HG02623 (cell line): ENCODE results near the gene ARHGAP10.
"Not testable (repeated sequence)": the region's sequence is repeated elsewhere in the genome, so short reads cannot be mapped to it uniquely, and the experiment has no call there.

Source experiments
- ATAC-seq: cut with Tn5 transposase; IDR thresholded peaks from one replicate; pipeline ENCODE4 v1.9.1; 2021; ENCODE audit warnings: moderate library complexity; ENCODE audit not compliant: unreplicated experiment

Gene ARHGAP10

GRCh38 chr4:147885216-147885615 lies 153.3 kb downstream of the ARHGAP10 start:
- not testable (repeated sequence) for ATAC-seq

- ATAC-seq, result no peak
Measured at GRCh38 chr4:147891476-147892115, 159.7 kb downstream of the ARHGAP10 start.

- ATAC-seq, result no peak
Measured at GRCh38 chr4:147899512-147899911, 167.6 kb downstream of the ARHGAP10 start.

- no peak for ATAC-seq
Measured at GRCh38 chr4:147901388-147901787, 169.5 kb downstream of the ARHGAP10 start.

GRCh38 chr4:147901916-147902315 lies 170.0 kb downstream of the ARHGAP10 start:
- no peak for ATAC-seq

GRCh38 chr4:147909225-147909624 lies 177.3 kb downstream of the ARHGAP10 start:
- ATAC-seq, result no peak

- no peak for ATAC-seq
Measured at GRCh38 chr4:147910315-147910714, 178.4 kb downstream of the ARHGAP10 start.

GRCh38 chr4:147912106-147912505 lies 180.2 kb downstream of the ARHGAP10 start:
- not testable (repeated sequence) for ATAC-seq

GRCh38 chr4:147913137-147913536 lies 181.2 kb downstream of the ARHGAP10 start:
- peak; percentile 53 for ATAC-seq

GRCh38 chr4:147916351-147916750 lies 184.5 kb downstream of the ARHGAP10 start:
- no peak for ATAC-seq

- ATAC-seq, result no peak
Measured at GRCh38 chr4:147923381-147923780, 191.5 kb downstream of the ARHGAP10 start.

- ATAC-seq, result no peak
Measured at GRCh38 chr4:147923854-147924253, 192.0 kb downstream of the ARHGAP10 start.

GRCh38 chr4:147924604-147925412 lies 192.9 kb downstream of the ARHGAP10 start:
- ATAC-seq, result no peak

- no peak for ATAC-seq
Measured at GRCh38 chr4:147927377-147928137, 195.7 kb downstream of the ARHGAP10 start.

- no peak for ATAC-seq
Measured at GRCh38 chr4:147928400-147928799, 196.5 kb downstream of the ARHGAP10 start.

- ATAC-seq, result no peak
Measured at GRCh38 chr4:147929746-147930145, 197.9 kb downstream of the ARHGAP10 start.

- ATAC-seq, result no peak
Measured at GRCh38 chr4:147933316-147933715, 201.4 kb downstream of the ARHGAP10 start.

- ATAC-seq, result no peak
Measured at GRCh38 chr4:147933779-147934178, 201.9 kb downstream of the ARHGAP10 start.

- no peak for ATAC-seq
Measured at GRCh38 chr4:147938496-147938895, 206.6 kb downstream of the ARHGAP10 start.

- no peak for ATAC-seq
Measured at GRCh38 chr4:147940171-147940570, 208.3 kb downstream of the ARHGAP10 start.

GRCh38 chr4:147941373-147941772 lies 209.5 kb downstream of the ARHGAP10 start:
- no peak for ATAC-seq

GRCh38 chr4:147942729-147943128 lies 210.8 kb downstream of the ARHGAP10 start:
- peak; percentile 28 for ATAC-seq
